Measurements from ENCODE around the gene SPACA6. TPM values are rescaled to one million over a fixed set of nuclear protein-coding genes. Genes with fewer than 3 reads are reported as not detected.

Gene SPACA6
- total RNA-seq, 1 experiment from 2014 or later: 30.3 TPM

DNA sequence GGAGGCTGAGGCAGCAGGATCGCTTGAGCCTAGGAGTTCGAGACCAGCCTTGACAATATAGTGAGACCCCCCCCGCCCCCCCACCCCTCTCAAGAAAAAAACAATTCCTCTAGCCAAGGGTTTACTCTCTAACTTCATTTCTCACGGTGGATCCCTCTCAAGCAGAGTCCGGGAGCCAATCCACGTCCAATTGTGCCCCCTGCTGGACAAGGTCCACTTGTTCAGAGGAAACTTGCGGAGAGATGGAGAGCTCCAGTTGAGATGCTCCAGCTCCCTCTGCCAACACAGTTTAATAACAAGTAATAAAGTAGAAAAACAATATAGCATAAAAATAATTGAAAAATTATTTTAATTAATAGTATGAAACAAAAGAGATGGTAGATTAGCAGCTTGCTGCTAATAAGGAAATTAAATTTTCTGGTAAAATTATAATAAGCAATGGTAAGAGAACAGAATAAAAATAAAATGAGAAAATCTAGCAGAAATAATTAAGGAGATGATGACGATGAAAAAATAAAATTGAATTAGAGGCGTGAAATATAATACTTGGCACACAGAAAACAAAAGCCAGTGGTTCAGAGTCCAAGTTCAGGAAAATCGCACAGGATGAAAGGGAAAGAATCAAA lies 32.0 kb upstream of the SPACA6 start:
- no peak overlapping the region for H3K27ac Mint-ChIP-seq (ENCODE audit: unreplicated experiment)
- no peaks in the 10 kb centered on the region for H3K36me3 Mint-ChIP-seq (ENCODE audit: insufficient read depth, unreplicated experiment)
- no peaks in the 10 kb centered on the region for H3K9me3 Mint-ChIP-seq (ENCODE audit: low read depth, unreplicated experiment)
- TF ChIP-seq CTCF (IDR thresholded peaks at IDR 0.05; ENCODE audit: unreplicated experiment): peak; percentile 53
- no peak overlapping the region for H3K4me3 Mint-ChIP-seq (ENCODE audit: low read depth, unreplicated experiment)
- peak; percentile 82 for DNase-seq
- peaks cover 10% of the 10 kb centered on the region for H3K4me1 Mint-ChIP-seq (ENCODE audit: low read depth, unreplicated experiment)
- H3K27me3 Mint-ChIP-seq (ENCODE audit: unreplicated experiment): peaks cover 59% of the 10 kb centered on the region
- CTCF ChIA-PET: interaction anchor here (0.6 to 1.7 kb wide), 16 partner anchors 8 to 402 kb away, joined by 3 to 10 read pairs (median 4); no protein-coding TSS in a partner anchor
- intact Hi-C loops (cut with micrococcal nuclease; ENCODE audit: unreplicated experiment): loop anchor here (2.0 to 5.0 kb wide), 3 partner anchors 122 to 504 kb away; no protein-coding TSS in a partner anchor
- BruUV-seq (replicated peaks): no TSS peak

GRCh38 chr19:51663650-51664049 lies 29.5 kb upstream of the SPACA6 start:
- no peak for DNase-seq
- Mint-ChIP-seq H3K4me3 (ENCODE audit: low read depth, unreplicated experiment) (no peak overlapping the region), H3K27ac (ENCODE audit: unreplicated experiment) (no peak overlapping the region), H3K4me1 (ENCODE audit: low read depth, unreplicated experiment) (no peaks in the 10 kb centered on the region), H3K27me3 (ENCODE audit: unreplicated experiment) (peaks cover 56% of the 10 kb centered on the region), H3K36me3 (ENCODE audit: insufficient read depth, unreplicated experiment) (no peaks in the 10 kb centered on the region), H3K9me3 (ENCODE audit: low read depth, unreplicated experiment) (no peaks in the 10 kb centered on the region)
- CTCF ChIA-PET: interaction anchor here (0.7 kb wide), 1 partner anchor 23 kb away, joined by 3 read pairs; no protein-coding TSS in a partner anchor
- no TSS peak for BruUV-seq (replicated peaks)
- no peak for TF ChIP-seq CTCF (IDR thresholded peaks at IDR 0.05; ENCODE audit: unreplicated experiment)
- intact Hi-C loops (cut with micrococcal nuclease; ENCODE audit: unreplicated experiment): loop anchor here (5.0 kb wide), 2 partner anchors 326 to 506 kb away; no protein-coding TSS in a partner anchor

DNA sequence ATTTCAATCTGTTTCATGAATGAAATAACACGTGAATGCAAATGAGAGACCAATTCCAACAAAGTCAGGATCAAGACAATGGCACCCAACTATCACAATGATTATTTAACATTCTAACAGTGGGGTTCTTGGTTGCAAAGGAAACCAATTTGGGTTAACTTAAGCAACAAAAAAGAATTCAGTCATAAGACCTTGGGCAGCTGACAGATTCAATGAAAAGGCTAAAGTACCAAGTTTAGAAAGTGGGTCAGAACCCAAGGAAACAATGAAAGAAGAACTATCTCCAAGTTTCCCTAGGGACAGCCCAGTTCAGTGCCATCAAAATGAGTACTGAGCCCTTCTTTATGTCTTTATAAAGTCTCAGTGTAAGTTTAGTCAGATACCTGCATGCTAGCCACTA lies 29.0 kb upstream of the SPACA6 start:
- Mint-ChIP-seq H3K4me3 (ENCODE audit: low read depth, unreplicated experiment) (no peak overlapping the region), H3K4me1 (ENCODE audit: low read depth, unreplicated experiment) (no peaks in the 10 kb centered on the region), H3K9me3 (ENCODE audit: low read depth, unreplicated experiment) (no peaks in the 10 kb centered on the region), H3K36me3 (ENCODE audit: insufficient read depth, unreplicated experiment) (no peaks in the 10 kb centered on the region), H3K27ac (ENCODE audit: unreplicated experiment) (no peak overlapping the region), H3K27me3 (ENCODE audit: unreplicated experiment) (peaks cover 56% of the 10 kb centered on the region)
- no peak for TF ChIP-seq CTCF (IDR thresholded peaks at IDR 0.05; ENCODE audit: unreplicated experiment)
- BruUV-seq (replicated peaks): no TSS peak
- no peak for DNase-seq
- CTCF ChIA-PET: no interaction called here
- intact Hi-C loops (cut with micrococcal nuclease; ENCODE audit: unreplicated experiment): loop anchor here (5.0 kb wide), 2 partner anchors 327 to 507 kb away; no protein-coding TSS in a partner anchor

GRCh38 chr19:51664997-51665396 lies 28.1 kb upstream of the SPACA6 start:
- peaks cover 56% of the 10 kb centered on the region for H3K27me3 Mint-ChIP-seq (ENCODE audit: unreplicated experiment)
- H3K4me3 Mint-ChIP-seq (ENCODE audit: low read depth, unreplicated experiment): no peak overlapping the region
- peak; percentile 28 for TF ChIP-seq CTCF (IDR thresholded peaks at IDR 0.05; ENCODE audit: unreplicated experiment)
- no peaks in the 10 kb centered on the region for H3K4me1 Mint-ChIP-seq (ENCODE audit: low read depth, unreplicated experiment)
- no TSS peak for BruUV-seq (replicated peaks)
- no peak overlapping the region for H3K27ac Mint-ChIP-seq (ENCODE audit: unreplicated experiment)
- peak; percentile 19 for DNase-seq
- intact Hi-C loops (cut with micrococcal nuclease; ENCODE audit: unreplicated experiment): loop anchor here (5.0 kb wide), 2 partner anchors 328 to 508 kb away; no protein-coding TSS in a partner anchor
- H3K9me3 Mint-ChIP-seq (ENCODE audit: low read depth, unreplicated experiment): no peaks in the 10 kb centered on the region
- CTCF ChIA-PET: interaction anchor here (0.6 kb wide), 1 partner anchor 125 kb away, joined by 4 read pairs; no protein-coding TSS in a partner anchor
- H3K36me3 Mint-ChIP-seq (ENCODE audit: insufficient read depth, unreplicated experiment): no peaks in the 10 kb centered on the region
